22Rv1 (cell line): Measurements from ENCODE around the gene CPOX.
A peak's percentile ranks its signal among the peaks of the same experiment; 100 is the strongest.

Experiments used
- H3K27ac ChIP-seq: fragments of 450-650 bp; 2 replicates; pipeline ENCODE4 v1.5.1; 2017
- ZFX ChIP-seq: fragments of 450-650 bp; IDR thresholded peaks from 2 replicates; pipeline ENCODE4 v1.6.1; 2017; ENCODE audit warnings: antibody characterized with exemption, borderline replicate concordance
- TF ChIP-seq, protein P1 (sequence below): fragments of 450-650 bp; IDR thresholded peaks from 2 replicates; pipeline ENCODE4 v1.5.1; 2017; ENCODE audit warnings: mild to moderate bottlenecking

The CPOX gene

DNA sequence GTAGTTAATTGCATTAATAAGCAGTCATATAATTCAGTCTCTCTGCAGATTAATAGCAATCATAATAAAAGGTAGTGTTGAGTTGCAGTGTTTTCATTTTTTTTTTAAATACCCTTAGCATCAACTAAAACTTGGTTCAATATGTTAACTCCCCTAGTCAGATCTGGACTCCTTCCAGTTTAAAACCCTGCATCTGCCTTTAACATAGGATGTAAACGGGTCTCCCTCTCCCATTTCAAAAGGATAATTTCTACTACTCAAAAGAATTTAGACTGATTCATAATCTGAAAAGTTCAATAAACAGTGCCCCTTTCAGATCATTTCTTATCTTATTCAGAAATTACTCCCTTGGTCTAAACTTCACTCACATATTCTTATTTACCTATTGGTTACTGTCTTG is 11.4 kb downstream of the CPOX start:
- TF ChIP-seq, protein P1, sequence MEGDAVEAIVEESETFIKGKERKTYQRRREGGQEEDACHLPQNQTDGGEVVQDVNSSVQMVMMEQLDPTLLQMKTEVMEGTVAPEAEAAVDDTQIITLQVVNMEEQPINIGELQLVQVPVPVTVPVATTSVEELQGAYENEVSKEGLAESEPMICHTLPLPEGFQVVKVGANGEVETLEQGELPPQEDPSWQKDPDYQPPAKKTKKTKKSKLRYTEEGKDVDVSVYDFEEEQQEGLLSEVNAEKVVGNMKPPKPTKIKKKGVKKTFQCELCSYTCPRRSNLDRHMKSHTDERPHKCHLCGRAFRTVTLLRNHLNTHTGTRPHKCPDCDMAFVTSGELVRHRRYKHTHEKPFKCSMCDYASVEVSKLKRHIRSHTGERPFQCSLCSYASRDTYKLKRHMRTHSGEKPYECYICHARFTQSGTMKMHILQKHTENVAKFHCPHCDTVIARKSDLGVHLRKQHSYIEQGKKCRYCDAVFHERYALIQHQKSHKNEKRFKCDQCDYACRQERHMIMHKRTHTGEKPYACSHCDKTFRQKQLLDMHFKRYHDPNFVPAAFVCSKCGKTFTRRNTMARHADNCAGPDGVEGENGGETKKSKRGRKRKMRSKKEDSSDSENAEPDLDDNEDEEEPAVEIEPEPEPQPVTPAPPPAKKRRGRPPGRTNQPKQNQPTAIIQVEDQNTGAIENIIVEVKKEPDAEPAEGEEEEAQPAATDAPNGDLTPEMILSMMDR = no peak
- TF ChIP-seq ZFX = no peak
- H3K27ac ChIP-seq = no peak overlapping the region

DNA sequence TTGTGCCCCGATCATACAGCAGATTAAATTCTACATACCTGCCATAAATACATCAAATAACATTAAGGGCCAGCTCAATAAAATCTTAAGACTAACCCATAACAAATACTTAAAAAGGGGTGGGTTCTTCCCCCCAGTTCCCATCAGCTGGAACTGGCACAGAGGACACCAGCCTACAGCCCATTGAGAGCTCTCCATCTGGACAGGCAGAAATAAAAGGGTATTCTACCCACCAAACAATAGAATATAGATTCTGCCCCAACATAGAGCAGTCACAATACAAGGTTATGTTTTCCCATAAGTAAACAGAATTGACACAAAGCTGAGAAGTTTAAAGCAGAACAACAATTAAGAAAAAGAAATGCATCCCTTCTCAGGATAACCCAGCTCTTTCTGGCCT is 11.9 kb downstream of the CPOX start:
- H3K27ac ChIP-seq = no peak overlapping the region
- TF ChIP-seq, protein P1 = no peak
- no peak for TF ChIP-seq ZFX

DNA sequence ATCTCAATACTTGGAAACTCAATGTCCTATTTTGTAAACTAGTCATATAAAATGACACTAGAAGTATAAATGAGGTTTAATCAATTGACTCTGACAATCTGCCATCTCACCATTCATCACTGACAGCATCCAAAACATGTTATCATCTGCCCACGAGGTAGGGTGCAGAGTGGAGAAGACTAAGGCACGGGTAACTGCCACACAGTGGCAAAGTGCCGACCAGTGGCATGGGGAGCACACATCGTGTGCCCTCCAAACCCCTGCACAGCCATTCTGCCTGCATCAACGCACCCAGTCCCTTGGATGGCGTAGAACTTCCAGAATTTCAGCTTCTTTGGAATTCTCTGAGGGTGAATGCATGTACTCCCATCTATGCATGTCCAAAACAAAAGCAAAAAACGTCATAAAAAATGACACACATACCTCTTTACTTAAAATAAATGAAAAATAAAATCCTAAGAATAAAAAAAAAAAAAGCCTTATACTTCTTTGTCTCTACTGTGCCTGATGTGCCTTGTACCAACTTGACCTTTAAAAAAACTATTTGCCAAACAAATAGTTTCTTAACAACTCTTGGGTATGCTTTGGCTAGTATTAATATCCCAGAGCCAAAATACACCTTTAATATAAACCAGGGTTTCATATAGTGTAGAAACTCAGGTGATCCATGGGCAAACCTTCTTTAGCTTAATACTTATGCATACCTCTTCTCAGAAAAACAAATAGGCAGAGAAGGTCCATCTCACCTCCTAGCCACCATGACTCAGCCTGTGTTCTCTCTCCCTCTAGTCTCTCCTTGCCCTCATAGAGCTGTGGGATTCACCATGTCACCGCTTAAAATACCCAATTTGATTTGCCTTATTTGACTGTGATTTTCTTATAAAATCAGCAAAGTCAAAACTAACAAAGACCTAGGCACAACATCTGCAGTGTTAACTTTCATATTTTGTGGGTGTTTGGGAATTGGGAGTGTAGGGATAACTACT is 12.7 kb downstream of the CPOX start:
- no peak overlapping the region for H3K27ac ChIP-seq
- TF ChIP-seq ZFX = no peak
- TF ChIP-seq, protein P1 = no peak

DNA sequence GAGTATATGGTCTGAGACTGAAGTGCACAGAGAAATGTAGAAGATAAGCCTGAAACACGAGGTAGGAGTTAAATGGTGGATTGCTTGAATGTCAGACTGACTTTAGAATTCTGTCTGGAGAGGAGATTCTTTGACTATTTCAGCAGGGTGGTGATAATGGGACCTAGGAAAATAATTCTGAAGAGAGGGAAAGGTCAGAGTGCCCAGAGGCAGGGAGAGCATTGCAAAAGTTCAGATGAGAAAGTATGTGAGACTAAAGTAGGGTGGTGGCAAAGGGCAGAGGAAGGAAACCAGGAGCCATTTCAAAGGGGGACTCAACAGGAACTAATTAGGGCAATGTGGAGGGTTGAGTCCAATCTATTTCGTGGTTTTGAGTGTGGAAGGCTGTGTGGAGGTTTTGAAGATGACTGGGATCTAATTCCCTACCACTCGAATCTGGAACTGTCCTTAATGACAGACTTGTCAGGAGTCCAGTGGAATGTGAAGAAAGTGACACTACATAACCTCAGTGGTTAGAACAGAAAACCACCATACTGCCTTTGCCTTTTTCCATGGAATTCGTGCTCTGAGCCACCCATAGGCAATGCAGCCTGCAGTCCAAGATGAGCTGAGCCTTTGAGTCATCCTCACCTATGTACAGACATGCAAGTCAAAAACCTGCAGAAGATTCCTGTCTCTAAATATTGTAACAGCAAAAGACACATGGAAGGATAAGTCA is 16.1 kb downstream of the CPOX start:
- no peak for TF ChIP-seq ZFX
- TF ChIP-seq, protein P1 = no peak
- no peak overlapping the region for H3K27ac ChIP-seq

DNA sequence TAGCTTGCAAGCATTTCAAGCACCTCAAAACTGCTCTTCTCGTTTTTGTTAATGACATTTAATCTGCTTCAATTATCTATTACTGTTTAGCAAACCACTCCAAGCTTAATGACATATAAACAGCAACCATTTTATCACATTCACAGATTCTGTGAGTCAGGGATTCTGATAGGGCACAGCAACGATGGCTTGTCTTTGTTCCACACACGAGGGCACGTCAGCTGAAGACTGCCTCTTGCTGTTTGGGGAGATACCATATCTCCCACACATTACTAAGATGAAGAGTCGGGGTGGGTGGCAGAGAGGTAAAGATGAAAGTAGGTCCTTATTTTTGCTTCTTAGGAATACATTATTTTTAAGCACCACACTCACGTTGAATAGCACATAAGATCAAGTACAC is 19.3 kb downstream of the CPOX start:
- TF ChIP-seq ZFX = no peak
- TF ChIP-seq, protein P1 = no peak
- H3K27ac ChIP-seq = no peak overlapping the region

DNA sequence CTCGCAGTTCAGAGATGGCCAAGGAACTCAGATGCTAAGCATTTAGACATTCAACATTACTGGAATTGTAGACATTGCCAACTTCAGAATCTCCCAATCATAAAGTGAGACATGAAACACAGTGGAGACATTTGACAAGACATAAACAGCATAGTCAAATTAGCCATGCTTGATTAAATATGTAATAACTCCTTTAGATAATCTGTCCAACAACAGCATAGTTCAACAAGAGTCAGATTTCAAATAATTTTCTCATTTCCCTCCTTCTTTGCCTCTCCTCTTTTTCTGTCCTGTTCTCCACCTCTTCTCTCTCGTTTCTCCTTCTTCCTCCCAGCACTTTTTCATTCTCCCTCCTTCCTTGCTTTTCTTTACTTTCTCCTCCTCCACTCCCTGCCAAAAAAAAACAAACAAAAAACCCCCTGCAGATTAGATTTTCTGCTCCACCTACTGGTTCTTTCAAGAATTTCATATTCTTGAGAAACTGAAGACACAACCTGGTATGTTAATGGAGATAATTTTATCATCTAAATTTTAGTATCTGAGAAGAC is 20.2 kb downstream of the CPOX start:
- no peak overlapping the region for H3K27ac ChIP-seq
- TF ChIP-seq ZFX = no peak
- TF ChIP-seq, protein P1 = peak; percentile 55
